DMS114 treated with DMSO at 0.1 percent for 48 hours (cell line): Measurements from ENCODE around the gene ROBO2.

Source experiments
- DNase-seq: peaks from one replicate; lab custom pipeline; 2025; ENCODE audit not compliant: unreplicated experiment; lab: John Stamatoyannopoulos, UW

ROBO2 gene

GRCh38 chr3:77248420-77248819 is 208.5 kb downstream of the ROBO2 start:
- DNase-seq, result no peak

- DNase-seq, result no peak
These were observed 211.2 kb downstream of the ROBO2 start for GRCh38 chr3:77251136-77251535.

- DNase-seq, result peak; percentile 3
These were observed 215.3 kb downstream of the ROBO2 start for GRCh38 chr3:77254967-77255831.

- DNase-seq, result no peak
These were observed 216.9 kb downstream of the ROBO2 start for GRCh38 chr3:77256584-77257503.

GRCh38 chr3:77259694-77260093 is 219.8 kb downstream of the ROBO2 start:
- no peak for DNase-seq

- no peak for DNase-seq
These were observed 222.5 kb downstream of the ROBO2 start for GRCh38 chr3:77262361-77262760.

GRCh38 chr3:77267589-77267988 is 227.7 kb downstream of the ROBO2 start:
- no peak for DNase-seq

GRCh38 chr3:77271306-77271705 is 231.4 kb downstream of the ROBO2 start:
- no peak for DNase-seq

GRCh38 chr3:77271711-77272110 is 231.8 kb downstream of the ROBO2 start:
- no peak for DNase-seq

GRCh38 chr3:77279276-77279675 is 239.4 kb downstream of the ROBO2 start:
- DNase-seq, result no peak

GRCh38 chr3:77281721-77282120 is 241.8 kb downstream of the ROBO2 start:
- no peak for DNase-seq

GRCh38 chr3:77283108-77283507 is 243.2 kb downstream of the ROBO2 start:
- DNase-seq, result no peak

- DNase-seq, result no peak
These were observed 248.4 kb downstream of the ROBO2 start for GRCh38 chr3:77288348-77288747.

GRCh38 chr3:77296527-77296926 is 256.6 kb downstream of the ROBO2 start:
- DNase-seq, result no peak

GRCh38 chr3:77298417-77298816 is 258.5 kb downstream of the ROBO2 start:
- DNase-seq, result no peak

GRCh38 chr3:77303955-77304699 is 264.2 kb downstream of the ROBO2 start:
- DNase-seq, result no peak

- no peak for DNase-seq
These were observed 264.8 kb downstream of the ROBO2 start for GRCh38 chr3:77304700-77305021.

GRCh38 chr3:77309460-77309859 is 269.6 kb downstream of the ROBO2 start:
- no peak for DNase-seq

- DNase-seq, result no peak
These were observed 273.9 kb downstream of the ROBO2 start for GRCh38 chr3:77313843-77314242.

- DNase-seq, result no peak
These were observed 279.8 kb downstream of the ROBO2 start for GRCh38 chr3:77319711-77320110.

- peak; percentile 4 for DNase-seq
These were observed 280.6 kb downstream of the ROBO2 start for GRCh38 chr3:77320514-77320913.
